PFSK-1 (cell line): ENCODE results near the gene AKAP6.

Source experiments
- FOXP2 ChIP-seq: optimal IDR thresholded peaks from 2 replicates; pipeline ENCODE3; 2011; ENCODE audit warnings: borderline replicate concordance, control low read depth, inconsistent platforms; ENCODE audit not compliant: insufficient read depth; ENCODE audit errors: extremely low read length, extremely low read depth
- POLR2AphosphoS5 ChIP-seq: IDR thresholded peaks from 2 replicates; pipeline ENCODE4 v1.6.1; 2012; ENCODE audit warnings: low read depth, mild to moderate bottlenecking, control low read depth, low read length, moderate library complexity
- SIN3A ChIP-seq: IDR thresholded peaks from 2 replicates; pipeline ENCODE4 v1.6.1; 2012; ENCODE audit warnings: mild to moderate bottlenecking, low read length, moderate library complexity, borderline replicate concordance; ENCODE audit not compliant: insufficient read depth
- TAF1 ChIP-seq: IDR thresholded peaks from 2 replicates; pipeline ENCODE4 v1.6.1; 2012; ENCODE audit warnings: low read length, control low read depth, borderline replicate concordance; ENCODE audit not compliant: insufficient read depth
- TF ChIP-seq, protein P1 (sequence below), 2 experiments: IDR thresholded peaks; 2 replicates each; pipeline versions ENCODE4 v1.6.1 to v1.8.0; 2011 to 2012; ENCODE audit warnings: low read depth in 2 of 2, low read length in 2 of 2, control low read depth in 1 of 2, inconsistent platforms in 1 of 2, mild to moderate bottlenecking in 1 of 2, moderate library complexity in 1 of 2; ENCODE audit not compliant: insufficient read depth in 1 of 2

AKAP6 gene

DNA sequence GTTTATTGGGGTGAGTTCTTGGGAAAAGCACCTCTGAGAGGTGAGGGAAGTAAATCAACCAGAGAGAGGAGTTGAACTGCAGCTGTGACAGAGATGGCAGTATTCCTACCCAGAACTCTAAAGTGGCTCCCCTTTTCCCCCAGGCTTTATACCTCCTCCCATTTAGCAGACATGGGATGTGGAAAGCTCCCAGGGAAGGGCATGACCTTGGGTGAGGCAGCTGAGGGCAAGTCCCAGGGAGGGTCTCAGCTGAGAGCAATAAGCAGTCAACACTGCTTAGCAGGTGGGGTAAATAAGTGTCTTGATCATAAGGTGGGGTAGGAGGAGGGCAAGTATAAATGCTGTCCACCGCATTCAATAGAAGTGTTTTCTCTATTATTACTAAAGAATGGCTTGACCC, 143.0 kb downstream of the AKAP6 start:
- TF ChIP-seq, protein P1, sequence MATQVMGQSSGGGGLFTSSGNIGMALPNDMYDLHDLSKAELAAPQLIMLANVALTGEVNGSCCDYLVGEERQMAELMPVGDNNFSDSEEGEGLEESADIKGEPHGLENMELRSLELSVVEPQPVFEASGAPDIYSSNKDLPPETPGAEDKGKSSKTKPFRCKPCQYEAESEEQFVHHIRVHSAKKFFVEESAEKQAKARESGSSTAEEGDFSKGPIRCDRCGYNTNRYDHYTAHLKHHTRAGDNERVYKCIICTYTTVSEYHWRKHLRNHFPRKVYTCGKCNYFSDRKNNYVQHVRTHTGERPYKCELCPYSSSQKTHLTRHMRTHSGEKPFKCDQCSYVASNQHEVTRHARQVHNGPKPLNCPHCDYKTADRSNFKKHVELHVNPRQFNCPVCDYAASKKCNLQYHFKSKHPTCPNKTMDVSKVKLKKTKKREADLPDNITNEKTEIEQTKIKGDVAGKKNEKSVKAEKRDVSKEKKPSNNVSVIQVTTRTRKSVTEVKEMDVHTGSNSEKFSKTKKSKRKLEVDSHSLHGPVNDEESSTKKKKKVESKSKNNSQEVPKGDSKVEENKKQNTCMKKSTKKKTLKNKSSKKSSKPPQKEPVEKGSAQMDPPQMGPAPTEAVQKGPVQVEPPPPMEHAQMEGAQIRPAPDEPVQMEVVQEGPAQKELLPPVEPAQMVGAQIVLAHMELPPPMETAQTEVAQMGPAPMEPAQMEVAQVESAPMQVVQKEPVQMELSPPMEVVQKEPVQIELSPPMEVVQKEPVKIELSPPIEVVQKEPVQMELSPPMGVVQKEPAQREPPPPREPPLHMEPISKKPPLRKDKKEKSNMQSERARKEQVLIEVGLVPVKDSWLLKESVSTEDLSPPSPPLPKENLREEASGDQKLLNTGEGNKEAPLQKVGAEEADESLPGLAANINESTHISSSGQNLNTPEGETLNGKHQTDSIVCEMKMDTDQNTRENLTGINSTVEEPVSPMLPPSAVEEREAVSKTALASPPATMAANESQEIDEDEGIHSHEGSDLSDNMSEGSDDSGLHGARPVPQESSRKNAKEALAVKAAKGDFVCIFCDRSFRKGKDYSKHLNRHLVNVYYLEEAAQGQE (IDR thresholded peaks at IDR 0.05; ENCODE audit: insufficient read depth in 1 of 2, low read depth in 2 of 2, low read length in 2 of 2) = no peak
- TF ChIP-seq FOXP2 (no peak), POLR2AphosphoS5 (no peak), TAF1 (no peak), SIN3A (no peak)

DNA sequence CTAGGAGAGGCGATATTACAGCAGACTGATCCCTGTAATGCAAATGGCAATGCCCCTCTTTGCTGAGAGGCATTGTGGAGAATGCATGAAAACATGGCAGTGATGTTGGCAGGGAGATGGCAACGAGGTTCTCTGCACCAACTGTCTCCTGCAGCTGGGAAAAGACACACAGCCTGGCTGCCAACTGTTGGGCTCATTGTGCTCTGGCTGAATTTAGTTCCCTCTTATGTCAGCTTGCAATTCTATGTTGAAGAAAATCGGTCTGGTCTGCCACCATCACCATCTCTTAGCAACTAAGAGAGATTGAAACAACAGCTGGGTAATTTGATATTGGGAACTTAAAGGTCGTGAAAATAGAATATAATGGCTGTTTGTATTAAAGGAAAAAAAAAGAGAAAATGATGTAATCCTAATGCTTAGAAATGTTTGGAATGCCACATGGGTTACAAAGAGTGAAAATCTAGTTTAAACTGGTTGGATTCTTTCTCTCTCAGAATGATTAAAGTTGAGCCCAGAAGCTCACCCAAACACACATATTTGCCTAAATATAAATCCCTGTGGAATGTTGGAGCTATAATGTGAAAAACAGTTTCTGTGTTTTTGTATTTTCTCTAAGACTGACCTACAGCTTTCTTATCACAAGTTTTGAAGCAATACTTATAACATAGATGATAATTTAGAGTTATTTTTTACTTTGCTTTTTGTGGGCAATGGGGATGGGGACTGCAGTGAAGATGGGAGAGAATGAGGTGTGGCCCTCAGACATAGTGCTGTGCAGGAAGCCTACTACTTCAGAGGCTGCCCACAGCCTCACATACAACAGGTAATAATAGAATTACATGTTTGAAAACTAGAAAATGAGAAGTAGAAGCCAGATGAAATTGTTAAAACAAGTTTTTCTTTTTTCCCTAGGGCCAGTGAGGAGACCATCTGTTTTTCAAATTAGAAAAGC, 143.7 kb downstream of the AKAP6 start:
- TF ChIP-seq TAF1 = no peak
- TF ChIP-seq, protein P1 (IDR thresholded peaks at IDR 0.05; ENCODE audit: insufficient read depth in 1 of 2, low read depth in 2 of 2, low read length in 2 of 2) = no peak
- no peak for TF ChIP-seq POLR2AphosphoS5
- TF ChIP-seq SIN3A = no peak
- TF ChIP-seq FOXP2 = no peak

DNA sequence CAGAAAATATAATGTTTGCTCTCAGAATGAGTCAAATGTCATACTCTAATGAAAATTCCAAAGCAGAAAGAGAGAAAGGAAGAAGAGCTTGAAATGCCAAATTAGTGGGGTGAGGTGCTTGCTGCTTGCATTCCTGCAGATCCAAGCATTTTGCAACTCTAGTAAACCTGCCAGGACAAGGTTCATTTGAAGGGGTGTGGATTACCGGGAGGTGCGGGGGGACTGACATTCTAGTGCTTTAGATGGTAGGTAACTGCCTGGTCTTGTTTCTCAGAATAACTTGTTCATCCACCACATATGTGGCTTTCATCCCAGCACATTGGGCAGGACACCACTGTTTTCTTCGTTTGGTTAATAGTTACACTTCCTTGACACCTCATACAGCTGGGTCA, 144.4 kb downstream of the AKAP6 start:
- TF ChIP-seq SIN3A = no peak

DNA sequence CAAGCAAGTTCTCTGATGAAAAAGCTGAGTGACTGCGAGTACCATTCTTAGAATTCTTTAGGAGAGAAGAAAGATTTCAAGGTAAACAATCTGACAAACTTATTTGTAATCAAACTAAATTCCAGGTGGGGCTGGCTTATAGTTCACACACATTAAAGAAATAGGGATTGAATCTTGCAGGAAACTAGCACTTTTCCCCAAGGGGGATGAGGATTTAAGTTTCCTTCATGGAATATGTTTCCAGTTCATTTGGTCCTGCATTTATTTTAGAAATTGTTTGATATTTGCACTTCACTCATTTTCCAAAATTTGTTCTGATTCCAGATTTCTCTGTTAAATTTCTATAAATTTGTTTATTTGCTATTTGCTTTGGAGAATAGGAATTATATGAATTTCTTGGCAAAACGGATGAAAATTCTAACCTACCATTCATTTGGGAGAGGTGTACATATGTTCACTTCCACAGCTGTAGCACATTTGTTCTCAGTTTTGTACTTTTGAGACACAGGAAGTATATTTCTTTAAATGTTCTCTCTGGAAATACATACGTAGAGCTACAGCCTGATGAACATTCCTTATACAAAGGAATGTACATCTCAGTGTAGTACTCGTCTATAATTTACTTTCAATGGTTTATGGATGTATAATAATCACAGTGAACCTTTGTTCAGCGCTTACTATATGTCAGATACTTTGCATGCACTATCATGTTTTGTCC, 145.5 kb downstream of the AKAP6 start:
- TF ChIP-seq POLR2AphosphoS5 (no peak), FOXP2 (no peak), SIN3A (no peak), TAF1 (no peak)
- TF ChIP-seq, protein P1 (IDR thresholded peaks at IDR 0.05; ENCODE audit: insufficient read depth in 1 of 2, low read depth in 2 of 2, low read length in 2 of 2) = no peak

DNA sequence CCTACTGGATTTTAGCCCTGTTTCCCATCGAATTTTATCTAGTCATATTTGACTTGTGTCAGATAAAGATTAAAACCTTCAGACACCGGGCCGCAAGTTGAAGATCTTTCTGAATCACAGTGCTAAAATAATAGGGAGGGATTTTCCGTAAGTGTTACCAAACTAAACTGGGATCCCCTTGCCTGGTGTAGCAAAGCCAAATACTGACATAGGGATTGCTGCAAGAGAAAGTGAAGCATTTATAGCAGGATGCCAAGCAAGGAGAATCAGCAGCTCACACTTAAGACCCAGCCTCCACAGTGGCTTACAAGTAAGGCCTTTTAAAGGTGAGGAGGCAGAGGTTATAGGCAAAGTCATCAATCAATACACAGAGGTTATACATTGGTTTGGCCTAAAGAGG, 147.4 kb downstream of the AKAP6 start:
- TF ChIP-seq, protein P1 (IDR thresholded peaks at IDR 0.05; ENCODE audit: insufficient read depth in 1 of 2, low read depth in 2 of 2, low read length in 2 of 2) = no peak
- TF ChIP-seq FOXP2 (no peak), TAF1 (no peak), SIN3A (no peak), POLR2AphosphoS5 (no peak)
